Posterior cingulate gyrus (tissue), 11 donors: Measurements from ENCODE around the gene RPL7A.
"Not testable (repeated sequence)": the region's sequence is repeated elsewhere in the genome, so short reads cannot be mapped to it uniquely, and the experiment has no call there.

Experiments used
- DNase-seq, 10 donors: peaks; one replicate each; pipeline versions ENCODE4 v3.0.0 to v3.0.0-alpha.2; 2020 to 2021; ENCODE audit warnings: mixed read lengths in 3 of 10
- intact Hi-C: fragments of 100-400 bp; cut with DNase I; formaldehyde crosslinking; loops from one replicate; pipeline ENCODE4 v1.15.1; 2023

The RPL7A gene

GRCh38 chr9:133379153-133380086 is 31.4 kb downstream of the RPL7A start:
- DNase-seq: peak in 4 of 10 donors; percentile 25 to 92 (median 45)
- intact Hi-C loops: no loop called here

GRCh38 chr9:133380734-133381133 is 32.7 kb downstream of the RPL7A start:
- peak in 1 of 10 donors; percentile 89 for DNase-seq
- intact Hi-C loops: no loop called here

- intact Hi-C loops: no loop called here
- DNase-seq: no peak
Measured at GRCh38 chr9:133382507-133383141, 34.6 kb downstream of the RPL7A start.

- intact Hi-C loops: no loop called here
- no peak for DNase-seq
Measured at GRCh38 chr9:133383438-133383837, 35.4 kb downstream of the RPL7A start.

- no peak for DNase-seq
- intact Hi-C loops: no loop called here
Measured at GRCh38 chr9:133384736-133385321, 36.8 kb downstream of the RPL7A start.

- DNase-seq: peak in 7 of 10 donors; percentile 44 to 93 (median 67)
- intact Hi-C loops: no loop called here
Measured at GRCh38 chr9:133385452-133385851, 37.4 kb downstream of the RPL7A start.

- intact Hi-C loops: no loop called here
- DNase-seq: no peak
Measured at GRCh38 chr9:133386338-133386737, 38.3 kb downstream of the RPL7A start.

- no peak for DNase-seq
- intact Hi-C loops: no loop called here
Measured at GRCh38 chr9:133387680-133388079, 39.7 kb downstream of the RPL7A start.

GRCh38 chr9:133389025-133389557 is 41.1 kb downstream of the RPL7A start:
- intact Hi-C loops: no loop called here
- peak in 7 of 10 donors; percentile 48 to 92 (median 74) for DNase-seq

GRCh38 chr9:133389562-133389961 is 41.5 kb downstream of the RPL7A start:
- intact Hi-C loops: no loop called here
- peak in 1 of 10 donors; percentile 62 for DNase-seq

- no peak for DNase-seq
- intact Hi-C loops: no loop called here
Measured at GRCh38 chr9:133390713-133391112, 42.7 kb downstream of the RPL7A start.

GRCh38 chr9:133391449-133391848 is 43.4 kb downstream of the RPL7A start:
- intact Hi-C loops, DNase-seq: not testable (repeated sequence)

- DNase-seq, intact Hi-C loops: not testable (repeated sequence)
Measured at GRCh38 chr9:133392308-133392707, 44.3 kb downstream of the RPL7A start.

- DNase-seq: no peak
- intact Hi-C loops: no loop called here
Measured at GRCh38 chr9:133393399-133393798, 45.4 kb downstream of the RPL7A start.

GRCh38 chr9:133394687-133395271 is 46.8 kb downstream of the RPL7A start:
- intact Hi-C loops: no loop called here
- peak in 1 of 10 donors; percentile 74 for DNase-seq

GRCh38 chr9:133396952-133397351 is 48.9 kb downstream of the RPL7A start:
- intact Hi-C loops: no loop called here
- peak in 1 of 10 donors; percentile 72 for DNase-seq

- peak in 1 of 10 donors; percentile 66 for DNase-seq
Measured at GRCh38 chr9:133397370-133397769, 49.4 kb downstream of the RPL7A start.

GRCh38 chr9:133397895-133398294 is 49.9 kb downstream of the RPL7A start:
- intact Hi-C loops: no loop called here
- DNase-seq: peak in 1 of 10 donors; percentile 46

More at GRCh38 chr9:133397370-133397769, 49.4 kb downstream of the RPL7A start:
- intact Hi-C loops: no loop called here

- DNase-seq: no peak
- intact Hi-C loops: no loop called here
Measured at GRCh38 chr9:133400292-133400691, 52.3 kb downstream of the RPL7A start.
